Lower leg skin (tissue), 3 donors: ENCODE measurements around the gene RPRD1A.

Experiments used
- CTCF ChIP-seq, 3 donors: fragments of 450-650 bp; IDR thresholded peaks; one replicate each; pipeline ENCODE4 v1.5.1; 2016; ENCODE audit warnings: antibody characterized with exemption in 3 of 3, mild to moderate bottlenecking in 3 of 3, moderate library complexity in 2 of 3
- POLR2A ChIP-seq, 2 donors: fragments of 450-650 bp; IDR thresholded peaks; one replicate each; pipeline ENCODE4 v1.6.1; 2016 to 2017; ENCODE audit warnings: antibody characterized with exemption in 2 of 2, mild to moderate bottlenecking in 1 of 2, moderate library complexity in 1 of 2

GRCh38 chr18:36047521-36047920 lies 19.8 kb downstream of the RPRD1A start:
- TF ChIP-seq POLR2A (IDR thresholded peaks at IDR 0.05) = no peak
- TF ChIP-seq CTCF (IDR thresholded peaks at IDR 0.05) = no peak
